Stimulated activated CD8-positive, alpha-beta memory T cell treated with anti-CD3 and anti-CD28 coated beads, Interleukin-12 subunit alpha, Interleukin-12 subunit beta, amount 100 ng/mL, for 24 hours (primary cell): ENCODE data around the gene RABEPK.
A peak's percentile ranks its signal among the peaks of the same experiment; 100 is the strongest.
"Not testable (repeated sequence)": the region's sequence is repeated elsewhere in the genome, so short reads cannot be mapped to it uniquely, and the experiment has no call there.

Experiments used
- DNase-seq: peaks from one replicate; pipeline ENCODE4 v3.0.0-alpha.2; 2020; ENCODE audit errors: extremely low read depth

Gene RABEPK

DNA sequence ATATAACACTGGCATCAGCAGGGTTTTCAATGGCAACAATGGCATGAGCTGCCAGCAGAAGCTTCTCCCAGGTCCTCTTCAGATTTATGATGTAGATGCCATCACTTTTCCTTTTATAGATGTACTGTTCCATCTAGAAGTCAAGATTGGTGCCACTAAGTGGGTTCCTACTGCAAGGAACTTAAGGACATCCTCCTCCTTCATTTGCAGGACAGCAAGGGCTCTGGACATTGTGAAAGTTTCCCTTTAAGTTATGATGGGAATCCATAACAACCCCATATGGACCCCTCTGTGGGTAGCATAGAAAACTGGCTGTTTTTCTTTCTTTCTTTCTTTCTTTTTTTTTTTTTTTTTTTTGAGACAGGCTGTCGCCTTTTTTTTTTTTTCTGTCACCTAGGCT is 4.8 kb upstream of the RABEPK start:
- not testable (repeated sequence) for DNase-seq

DNA sequence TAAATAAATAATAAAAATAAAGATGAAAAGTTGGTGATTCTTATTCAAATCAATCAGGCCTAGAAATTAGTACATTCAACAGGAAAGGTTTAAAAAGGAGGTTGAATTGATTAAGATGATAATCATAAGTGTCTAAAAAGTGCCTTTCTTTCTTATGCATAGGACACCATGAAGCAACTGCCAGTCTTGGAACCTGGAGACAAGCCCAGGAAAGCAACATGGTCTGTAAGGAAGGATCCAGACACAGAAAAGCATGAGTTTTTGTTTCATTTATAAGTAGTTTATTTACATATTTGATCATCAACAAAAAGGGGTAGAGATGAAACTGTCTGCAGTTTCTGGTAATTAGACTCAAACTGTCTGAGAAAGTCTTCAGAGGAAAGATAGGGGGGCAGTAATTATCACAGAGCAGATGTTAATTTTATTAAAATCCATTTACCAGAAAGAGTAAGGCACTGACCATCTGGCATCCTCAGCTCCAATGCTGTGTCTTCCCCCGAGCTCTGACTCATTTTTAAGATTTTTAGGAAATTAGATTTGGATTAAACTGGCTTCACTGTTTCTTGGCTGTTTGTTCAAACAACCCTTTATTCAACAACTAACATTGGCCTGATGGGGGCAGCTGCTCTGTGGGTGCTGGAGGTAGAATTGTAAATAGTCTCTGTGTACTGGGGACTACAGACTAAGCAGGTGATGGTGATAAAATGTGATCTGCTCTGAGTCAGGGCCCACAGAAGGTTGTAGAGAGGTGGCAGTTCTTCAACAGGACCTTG is 2.7 kb downstream of the RABEPK start:
- DNase-seq = no peak

DNA sequence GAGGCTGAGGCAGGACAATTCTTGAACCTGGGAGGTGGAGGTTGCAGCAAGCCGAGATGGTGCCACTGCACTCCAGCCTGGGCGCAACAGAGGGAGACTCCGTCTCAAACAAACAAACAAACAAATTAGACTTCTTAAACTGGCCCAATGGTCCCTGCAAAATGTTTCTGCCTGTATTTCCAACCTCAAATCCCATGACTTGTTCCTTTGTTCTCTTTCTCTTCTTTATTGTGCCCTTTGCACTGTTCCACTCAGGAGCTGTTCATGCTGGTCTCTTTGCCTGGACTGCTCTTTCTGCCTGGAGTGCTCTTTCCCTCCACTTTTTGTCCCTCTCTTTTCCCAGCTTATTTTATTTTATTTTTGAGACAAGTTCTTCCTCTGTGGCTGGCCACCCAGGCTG is 4.1 kb downstream of the RABEPK start:
- DNase-seq = no peak

DNA sequence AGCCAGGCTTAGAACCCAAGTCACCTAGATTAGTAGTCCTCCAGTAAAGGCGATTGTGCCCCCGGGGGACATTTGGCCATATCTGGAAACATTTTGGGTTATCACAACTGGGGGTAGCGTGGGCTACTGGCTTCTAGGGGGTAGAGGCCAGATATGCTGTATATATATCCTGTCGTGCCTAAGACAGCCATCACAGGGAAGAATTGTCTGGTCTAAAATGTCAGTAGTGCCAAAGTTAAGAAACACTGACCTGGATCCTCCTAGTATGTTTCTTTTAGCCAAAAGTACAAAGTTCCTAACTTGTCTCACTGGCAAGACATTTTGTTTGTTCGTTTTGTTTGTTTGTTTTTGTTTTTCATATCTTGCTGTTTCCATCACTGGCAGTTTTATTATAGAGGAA is 13.8 kb downstream of the RABEPK start:
- no peak for DNase-seq

DNA sequence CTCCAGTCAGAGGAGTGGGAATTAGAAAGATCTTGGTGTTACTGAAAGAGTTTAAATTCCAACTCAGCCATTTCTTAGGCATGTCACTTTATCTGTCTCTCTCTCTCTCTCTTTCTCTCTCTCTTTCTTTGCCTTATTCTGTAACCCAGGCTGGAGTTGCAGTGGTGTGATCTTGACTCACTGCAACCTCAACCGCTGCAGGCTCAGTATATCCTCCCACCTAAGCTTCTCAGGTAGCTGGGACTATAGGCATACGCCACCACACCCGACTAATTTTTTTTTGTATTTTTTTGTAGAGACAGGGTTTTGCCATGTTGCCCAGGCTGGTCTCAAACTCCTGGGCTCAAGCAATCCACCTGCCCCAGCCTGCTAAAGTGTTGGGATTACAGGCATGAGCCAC is 18.3 kb downstream of the RABEPK start:
- no peak for DNase-seq

DNA sequence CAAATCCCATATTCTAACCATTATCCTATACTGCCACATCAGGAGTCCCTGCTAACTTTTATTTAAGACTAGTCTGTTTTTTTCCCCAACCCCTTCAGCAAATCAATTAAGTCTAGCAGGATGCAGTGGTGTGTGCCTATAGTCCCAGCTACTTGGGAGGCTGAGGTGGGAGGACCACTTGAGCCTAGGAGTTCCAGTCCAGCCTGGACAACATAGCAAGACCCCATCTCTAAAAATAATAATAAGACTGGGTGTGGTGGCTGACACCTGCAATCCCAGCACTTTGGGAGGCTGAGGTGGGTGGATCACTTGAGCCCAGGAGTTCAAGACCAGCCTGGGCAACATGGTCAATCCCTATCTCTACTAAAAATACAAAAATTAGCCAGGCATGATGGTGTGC is 24.5 kb downstream of the RABEPK start:
- DNase-seq = not testable (repeated sequence)

DNA sequence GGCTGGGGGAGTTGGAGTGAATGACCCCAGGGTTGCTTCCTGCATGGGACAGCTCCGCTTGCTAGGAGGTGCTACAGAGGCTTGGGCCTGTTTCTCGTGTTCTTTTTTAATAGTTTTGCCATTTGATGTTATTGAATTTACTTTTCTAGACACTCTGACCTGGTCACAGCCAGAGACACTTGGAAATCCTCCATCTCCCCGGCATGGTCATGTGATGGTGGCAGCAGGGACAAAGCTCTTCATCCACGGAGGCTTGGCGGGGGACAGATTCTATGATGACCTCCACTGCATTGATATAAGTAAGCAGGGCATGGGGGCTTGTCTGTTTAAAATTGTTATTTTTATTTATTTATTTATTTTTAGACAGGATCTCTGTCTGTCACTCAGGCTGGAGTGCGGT is 27.4 kb downstream of the RABEPK start:
- no peak for DNase-seq

DNA sequence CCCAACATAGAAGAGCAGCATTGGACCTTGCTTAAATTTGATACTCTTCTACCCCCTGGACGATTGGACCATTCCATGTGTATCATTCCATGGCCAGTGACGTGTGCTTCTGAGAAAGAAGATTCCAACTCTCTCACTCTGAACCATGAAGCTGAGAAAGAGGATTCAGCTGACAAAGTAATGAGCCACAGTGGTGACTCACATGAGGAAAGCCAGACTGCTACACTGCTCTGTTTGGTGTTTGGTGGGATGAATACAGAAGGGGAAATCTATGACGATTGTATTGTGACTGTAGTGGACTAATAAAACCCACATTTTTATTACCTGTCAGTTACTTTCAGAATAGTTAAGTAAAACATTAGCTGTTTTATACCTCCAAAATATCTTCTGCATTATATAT is 33.3 kb downstream of the RABEPK start:
- DNase-seq = no peak

DNA sequence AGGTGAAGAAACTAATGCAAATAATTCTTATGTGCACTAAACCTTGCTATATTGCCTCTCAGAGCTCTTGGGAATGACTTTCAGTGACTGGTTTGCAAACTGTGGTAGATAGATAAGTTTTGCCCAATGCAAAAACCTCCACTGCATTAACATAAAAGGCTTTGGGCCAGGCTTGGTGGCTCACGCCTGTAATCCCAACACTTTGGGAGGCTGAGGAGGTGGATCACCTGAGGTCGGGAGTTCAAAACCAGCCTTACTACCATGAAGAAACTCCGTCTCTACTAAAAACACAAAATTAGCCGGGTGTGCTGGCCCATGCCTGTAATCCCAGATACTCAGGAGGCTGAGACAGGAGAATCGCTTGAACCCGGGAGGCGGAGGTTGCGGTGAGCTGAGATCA is 33.8 kb downstream of the RABEPK start:
- not testable (repeated sequence) for DNase-seq

DNA sequence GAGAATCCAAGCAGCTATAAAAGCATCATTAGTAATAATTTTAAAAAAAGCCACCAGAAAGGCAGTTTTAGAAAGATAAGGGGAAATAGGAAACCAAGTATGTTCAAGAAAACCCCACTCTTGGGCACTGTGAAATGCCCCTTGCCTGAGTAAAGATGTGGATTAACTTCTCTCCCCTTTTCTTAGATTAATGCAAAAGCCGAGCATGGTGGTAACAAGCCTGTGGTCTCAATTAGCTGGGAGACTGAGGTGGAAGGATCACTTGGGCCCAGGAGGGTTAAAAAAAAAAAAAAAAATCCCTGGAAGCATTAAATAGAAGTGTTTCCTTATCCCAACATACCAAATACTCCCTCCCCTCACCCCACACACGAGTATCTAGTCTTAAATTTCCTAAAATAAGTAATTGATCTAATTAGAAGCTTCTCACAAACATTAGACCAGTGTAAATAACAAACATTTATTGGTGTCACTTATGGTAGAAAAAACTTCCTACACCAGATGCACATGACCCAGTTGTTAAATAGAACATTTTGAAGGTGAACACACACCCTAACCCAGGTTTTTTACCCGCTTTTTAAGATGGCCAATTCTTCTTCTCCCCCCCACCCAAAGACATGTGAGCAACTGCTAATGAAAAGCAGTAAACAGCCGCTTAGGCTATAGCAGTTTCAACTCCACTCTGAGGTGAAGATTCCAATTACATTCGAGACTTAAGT is 35.6 kb downstream of the RABEPK start:
- no peak for DNase-seq

DNA sequence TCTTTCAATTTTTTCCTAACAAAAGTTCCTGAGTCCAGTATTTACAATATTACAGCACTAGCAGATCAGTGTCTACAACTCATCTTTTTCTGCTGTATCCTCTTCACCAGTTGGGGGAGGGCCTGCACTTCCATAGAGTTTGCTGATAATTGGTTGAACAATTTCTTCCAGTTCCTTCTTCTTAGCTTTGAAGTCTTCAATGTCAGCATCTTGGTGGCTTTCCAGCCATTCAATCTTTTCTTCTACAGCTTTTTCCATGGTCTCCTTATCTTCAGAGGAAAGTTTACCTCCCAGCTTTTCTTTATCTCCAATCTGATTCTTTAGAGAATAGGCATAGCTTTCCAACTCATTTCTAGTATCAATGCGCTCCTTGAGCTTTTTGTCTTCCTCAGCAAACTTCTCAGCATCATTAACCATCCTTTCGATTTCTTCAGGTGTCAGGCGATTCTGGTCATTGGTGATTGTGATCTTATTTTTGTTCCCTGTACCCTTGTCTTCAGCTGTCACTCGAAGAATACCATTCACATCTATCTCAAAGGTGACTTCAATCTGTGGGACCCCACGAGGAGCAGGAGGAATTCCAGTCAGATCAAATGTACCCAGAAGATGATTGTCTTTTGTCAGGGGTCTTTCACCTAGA is 36.3 kb downstream of the RABEPK start:
- DNase-seq = not testable (repeated sequence)

DNA sequence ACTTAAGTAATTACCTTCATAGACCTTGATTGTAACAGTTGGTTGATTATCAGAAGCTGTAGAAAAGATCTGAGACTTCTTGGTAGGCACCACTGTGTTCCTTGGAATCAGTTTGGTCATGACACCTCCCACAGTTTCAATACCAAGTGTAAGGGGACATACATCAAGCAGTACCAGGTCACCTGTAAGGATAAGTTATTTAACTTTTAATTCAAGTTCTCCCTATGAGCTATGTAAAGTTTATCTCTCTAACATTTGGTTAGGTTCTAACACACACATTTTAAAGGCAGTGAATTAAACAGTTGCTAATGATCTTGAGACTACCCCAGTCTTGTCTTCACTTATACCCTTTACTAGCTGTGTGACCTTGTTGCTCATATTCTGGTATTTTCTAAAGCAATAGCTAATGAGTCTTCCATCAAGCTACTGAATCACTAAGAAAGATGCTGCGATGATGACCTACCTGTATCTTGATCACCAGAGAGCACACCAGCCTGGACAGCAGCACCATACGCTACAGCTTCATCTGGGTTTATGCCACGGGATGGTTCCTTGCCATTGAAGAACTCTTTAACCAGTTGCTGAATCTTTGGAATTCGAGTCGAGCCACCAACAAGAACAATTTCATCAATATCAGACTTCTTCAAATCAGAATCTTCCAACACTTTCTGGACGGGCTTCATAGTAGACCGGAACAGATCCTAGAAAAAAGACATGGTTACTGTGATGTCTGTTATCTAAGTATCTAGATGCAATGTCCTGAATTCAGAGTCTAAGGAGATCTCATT is 38.0 kb downstream of the RABEPK start:
- DNase-seq = no peak

DNA sequence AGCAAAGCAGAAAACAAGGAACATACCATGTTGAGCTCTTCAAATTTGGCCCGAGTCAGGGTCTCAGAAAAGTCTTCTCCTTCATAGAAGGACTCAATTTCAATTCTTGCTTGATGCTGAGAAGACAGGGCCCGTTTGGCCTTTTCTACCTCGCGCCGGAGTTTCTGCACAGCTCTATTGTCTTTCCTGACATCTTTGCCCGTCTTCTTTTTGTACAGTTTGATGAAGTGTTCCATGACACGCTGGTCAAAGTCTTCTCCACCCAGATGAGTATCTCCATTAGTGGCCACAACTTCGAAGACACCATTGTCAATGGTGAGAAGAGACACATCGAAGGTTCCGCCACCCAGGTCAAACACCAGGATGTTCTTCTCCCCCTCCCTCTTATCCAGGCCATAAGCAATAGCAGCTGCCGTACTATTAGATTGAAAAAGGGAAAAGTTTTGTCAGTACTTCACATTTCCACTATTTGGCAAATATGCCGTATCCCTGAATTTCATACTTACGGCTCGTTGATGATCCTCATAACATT is 38.6 kb downstream of the RABEPK start:
- no peak for DNase-seq

DNA sequence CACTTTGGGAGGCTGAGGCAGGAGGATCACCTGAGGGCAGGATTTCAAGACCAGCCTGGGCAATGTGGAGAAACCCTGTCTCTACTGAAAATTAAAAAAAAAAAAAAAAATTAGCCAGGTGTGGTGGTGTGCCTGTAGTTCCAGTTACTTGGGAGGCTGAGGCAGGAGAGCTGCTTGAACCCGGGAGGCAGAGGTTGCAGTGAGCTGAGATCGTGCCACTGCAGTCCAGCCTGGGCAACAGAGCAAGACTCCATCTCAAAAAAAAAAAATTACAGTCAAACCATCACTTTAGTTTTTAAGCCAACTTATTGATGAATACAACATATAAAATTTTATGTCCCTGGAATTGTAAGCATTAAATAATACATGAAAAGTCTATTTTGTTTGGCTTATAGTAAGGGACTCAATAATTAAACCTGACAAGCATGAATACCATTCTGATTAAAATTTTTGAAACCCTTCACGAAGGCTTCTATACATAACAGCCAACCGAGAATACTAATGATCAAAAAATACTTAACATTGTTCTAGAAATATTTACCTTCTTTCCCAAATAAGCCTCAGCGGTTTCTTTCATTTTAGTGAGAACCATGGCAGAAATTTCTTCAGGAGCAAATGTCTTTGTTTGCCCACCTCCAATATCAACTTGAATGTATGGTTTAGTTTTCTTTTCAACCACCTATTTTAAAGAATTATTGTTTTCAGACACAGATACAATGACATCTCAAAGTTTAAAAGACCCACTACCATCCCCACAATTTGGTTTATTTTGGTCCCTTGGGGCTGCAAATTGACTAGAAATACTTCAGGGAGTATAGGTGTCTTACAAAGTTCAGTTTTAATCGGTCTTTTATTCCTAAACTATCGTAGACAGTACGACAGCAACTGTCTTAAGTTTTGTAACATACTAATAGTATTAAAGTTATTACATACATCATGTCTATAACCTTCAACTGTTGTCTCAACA is 39.6 kb downstream of the RABEPK start:
- no peak for DNase-seq

DNA sequence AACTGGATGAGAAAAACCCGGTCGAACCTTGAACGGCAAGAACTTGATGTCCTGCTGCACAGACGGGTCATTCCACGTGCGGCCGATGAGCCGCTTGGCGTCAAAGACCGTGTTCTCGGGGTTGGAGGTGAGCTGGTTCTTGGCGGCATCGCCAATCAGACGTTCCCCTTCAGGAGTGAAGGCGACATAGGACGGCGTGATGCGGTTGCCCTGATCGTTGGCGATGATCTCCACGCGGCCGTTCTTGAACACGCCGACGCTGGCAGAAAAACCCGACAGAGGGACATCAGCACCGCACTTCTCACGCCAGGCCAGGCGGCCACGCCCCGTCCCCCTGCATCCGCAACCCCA is 40.3 kb downstream of the RABEPK start:
- peak; percentile 15 for DNase-seq

DNA sequence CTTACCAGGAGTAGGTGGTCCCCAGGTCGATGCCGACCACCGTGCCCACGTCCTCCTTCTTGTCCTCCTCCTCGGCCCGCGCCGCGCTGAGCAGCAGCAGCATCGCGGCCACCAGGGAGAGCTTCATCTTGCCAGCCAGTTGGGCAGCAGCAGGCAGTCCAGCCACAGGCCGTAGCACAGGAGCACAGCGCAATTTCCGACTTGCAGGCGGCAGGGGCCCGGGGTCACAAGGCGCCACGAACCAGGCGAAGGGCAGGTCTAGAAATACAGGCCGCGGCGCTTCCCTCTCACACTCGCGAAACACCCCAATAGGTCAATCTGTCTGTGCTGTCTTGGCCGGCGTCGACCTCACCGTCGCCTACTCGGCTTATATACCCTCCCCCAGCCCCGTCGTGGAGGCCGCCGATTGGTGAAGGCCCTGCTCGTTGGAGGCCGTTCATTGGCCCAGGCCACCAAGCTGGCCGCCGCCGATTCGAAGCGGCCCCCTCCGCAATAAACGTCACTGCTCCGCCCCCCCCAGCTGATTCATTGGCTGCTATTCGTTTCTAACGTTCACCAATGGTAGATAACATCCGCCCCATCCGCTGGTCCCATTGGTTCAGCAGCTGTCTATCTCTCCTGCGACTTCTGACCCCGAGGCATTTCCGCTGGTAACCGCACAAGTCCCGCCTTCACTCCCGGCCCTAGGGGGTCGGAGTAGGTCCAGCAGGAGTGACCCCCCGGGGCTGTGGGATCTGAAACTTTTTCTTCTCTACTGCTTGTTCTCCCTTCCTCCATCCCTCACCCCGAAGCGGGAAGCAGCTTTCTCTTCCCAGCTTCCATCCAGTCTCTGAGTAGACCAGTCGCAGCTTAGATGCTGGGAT is 40.9 kb downstream of the RABEPK start, which contains the start of gene HSPA5:
Gene HSPA5 (minus strand): TSS at position 344 of the 863 bp plus-strand sequence. CDS start 217 bp downstream, at position 127.
- DNase-seq = peak; percentile 97

DNA sequence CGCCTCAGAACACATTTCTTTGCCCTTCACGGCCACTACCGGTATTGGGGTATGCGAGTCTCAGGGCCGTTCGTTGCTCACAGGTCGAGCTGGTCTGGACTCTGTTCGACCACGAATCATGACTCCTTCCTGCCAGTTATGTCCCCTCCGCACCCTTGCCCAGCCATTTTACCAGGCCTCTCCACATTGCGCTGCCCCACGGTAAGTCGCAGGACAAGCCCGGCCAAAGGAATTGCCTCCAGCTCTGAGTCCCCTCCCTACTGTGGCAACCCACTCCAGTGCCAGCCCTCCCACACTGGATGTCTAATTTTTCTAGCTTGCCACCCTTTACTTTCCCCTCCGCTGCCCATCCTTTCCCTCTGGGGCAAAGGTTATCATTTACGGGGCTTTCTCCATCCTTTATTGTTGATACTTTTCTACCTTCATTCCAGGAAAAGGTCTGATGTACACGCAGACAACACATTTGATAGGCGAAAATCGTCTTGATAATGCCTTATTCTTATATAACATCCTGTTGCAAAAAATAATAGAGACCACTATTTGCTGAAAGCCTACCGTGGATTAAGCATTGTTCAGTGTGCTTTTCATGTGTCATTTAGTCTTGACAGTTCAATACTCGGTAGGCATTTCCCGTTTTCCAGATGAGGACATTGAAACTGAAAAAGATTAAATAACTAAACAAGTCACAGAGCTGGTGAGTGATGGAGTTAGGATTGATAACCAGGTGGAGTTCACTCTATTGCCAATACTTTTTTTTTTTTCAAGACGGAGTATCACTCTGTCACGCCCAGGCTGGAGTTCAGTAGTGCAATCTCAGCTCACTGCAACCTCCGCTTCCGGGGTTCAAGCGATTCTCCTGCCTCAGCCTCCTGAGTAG is 41.8 kb downstream of the RABEPK start:
- no peak for DNase-seq

DNA sequence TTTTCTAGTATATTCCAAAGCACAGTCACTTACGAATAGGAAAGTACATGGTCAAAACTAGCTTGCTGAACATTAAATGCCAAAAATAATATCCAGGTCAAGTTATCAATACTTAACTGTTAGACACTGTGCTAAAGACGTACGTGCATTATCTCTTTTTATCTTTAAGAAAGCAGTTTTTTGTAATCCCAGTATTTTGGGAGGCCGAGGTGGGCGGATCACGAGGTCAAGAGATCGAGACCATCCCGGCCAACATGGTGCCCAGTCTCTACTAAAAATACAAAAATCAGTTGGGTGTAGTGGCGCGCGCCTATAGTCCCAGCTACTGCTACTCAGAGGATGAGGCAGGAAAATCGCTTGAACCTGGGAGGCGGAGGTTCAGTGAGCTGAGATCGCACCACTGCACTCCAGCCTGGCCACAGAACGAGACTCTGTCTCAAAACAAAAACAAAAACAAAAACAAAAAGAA is 43.5 kb downstream of the RABEPK start:
- no peak for DNase-seq
